GM18861 (cell line): ENCODE results near the gene TRAPPC6A.

Source experiments
- ATAC-seq: cut with Tn5 transposase; IDR thresholded peaks from one replicate; pipeline ENCODE4 v1.9.1; 2021; ENCODE audit not compliant: unreplicated experiment

The TRAPPC6A gene

GRCh38 chr19:45163751-45164460 is 14.1 kb downstream of the TRAPPC6A start:
- no peak for ATAC-seq

GRCh38 chr19:45163156-45163555 is 14.9 kb downstream of the TRAPPC6A start:
- no peak for ATAC-seq

- no peak for ATAC-seq
Measured at GRCh38 chr19:45162608-45163143, 15.4 kb downstream of the TRAPPC6A start.

GRCh38 chr19:45161738-45162607 is 16.1 kb downstream of the TRAPPC6A start:
- no peak for ATAC-seq

- ATAC-seq, result no peak
Measured at GRCh38 chr19:45160870-45161737, 16.9 kb downstream of the TRAPPC6A start, which contains the start of gene NKPD1. TSS of gene NKPD1 (minus strand) at chr19:45160982. CDS start at chr19:45160150, 832 bp downstream.

- ATAC-seq, result no peak
Measured at GRCh38 chr19:45159971-45160324, 18.1 kb downstream of the TRAPPC6A start.

GRCh38 chr19:45159210-45159970 is 18.6 kb downstream of the TRAPPC6A start:
- no peak for ATAC-seq

- ATAC-seq, result no peak
Measured at GRCh38 chr19:45158503-45159209, 19.4 kb downstream of the TRAPPC6A start.

GRCh38 chr19:45156751-45157150 is 21.3 kb downstream of the TRAPPC6A start:
- ATAC-seq, result no peak

GRCh38 chr19:45156011-45156630 is 21.9 kb downstream of the TRAPPC6A start:
- no peak for ATAC-seq

GRCh38 chr19:45154064-45154827 is 23.8 kb downstream of the TRAPPC6A start:
- no peak for ATAC-seq

- ATAC-seq, result no peak
Measured at GRCh38 chr19:45153339-45154063, 24.5 kb downstream of the TRAPPC6A start.

- no peak for ATAC-seq
Measured at GRCh38 chr19:45152504-45153338, 25.3 kb downstream of the TRAPPC6A start.

- ATAC-seq, result no peak
Measured at GRCh38 chr19:45151821-45152503, 26.1 kb downstream of the TRAPPC6A start.

GRCh38 chr19:45151320-45151719 is 26.7 kb downstream of the TRAPPC6A start:
- ATAC-seq, result no peak

GRCh38 chr19:45150751-45151281 is 27.2 kb downstream of the TRAPPC6A start:
- no peak for ATAC-seq
